GM15510 (cell line): ENCODE data around the gene COX7A2.

Experiments used
- POLR2A ChIP-seq: IDR thresholded peaks from 3 replicates; pipeline ENCODE4 v1.6.1; 2011; ENCODE audit warnings: borderline replicate concordance; ENCODE audit not compliant: insufficient read length; ENCODE audit errors: extremely low read depth

COX7A2 gene

DNA sequence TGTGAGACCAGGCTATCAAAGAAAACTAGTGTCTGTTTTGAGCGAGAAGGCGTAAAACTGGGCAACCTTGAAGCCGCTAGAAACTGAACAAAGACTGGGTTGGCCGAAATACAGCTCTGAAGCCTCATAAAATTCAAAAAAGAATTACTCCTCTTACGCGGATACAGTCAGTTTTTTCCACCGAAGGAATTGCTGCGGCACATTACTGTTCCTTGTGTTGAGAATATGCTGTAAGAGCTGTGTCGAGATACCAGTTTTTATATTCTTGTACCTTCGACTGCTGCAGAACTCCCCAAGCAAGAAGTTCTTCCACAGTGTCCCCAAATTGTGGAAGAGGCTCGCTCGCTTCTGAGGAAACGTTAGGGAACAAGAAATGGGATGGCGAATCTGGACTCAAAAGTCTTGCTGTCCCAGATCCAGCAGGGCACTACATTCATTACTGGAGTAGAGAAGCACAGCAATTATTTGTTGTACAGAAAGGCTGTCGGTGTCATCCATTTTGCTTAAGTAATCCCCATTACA lies 523 bp upstream of the COX7A2 start:
- no peak for TF ChIP-seq POLR2A

DNA sequence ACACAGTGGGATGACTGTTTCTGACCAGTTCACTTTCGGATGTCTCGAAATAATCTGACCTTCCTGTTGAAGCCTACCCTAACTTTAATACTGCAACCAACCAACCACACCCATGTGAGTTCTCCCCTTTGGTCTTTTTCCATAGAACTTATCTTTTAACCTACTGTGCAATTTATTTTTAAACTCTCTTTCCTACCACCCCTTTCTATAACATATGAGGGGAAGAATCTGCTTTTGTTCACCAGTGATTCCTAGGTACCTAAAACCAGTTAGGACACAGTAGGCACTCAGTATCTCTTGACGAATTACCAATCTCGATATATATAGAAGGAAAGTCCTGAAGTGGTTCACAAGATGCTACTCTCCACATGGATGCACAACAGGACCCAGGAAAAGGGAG lies 7.0 kb downstream of the COX7A2 start:
- no peak for TF ChIP-seq POLR2A

DNA sequence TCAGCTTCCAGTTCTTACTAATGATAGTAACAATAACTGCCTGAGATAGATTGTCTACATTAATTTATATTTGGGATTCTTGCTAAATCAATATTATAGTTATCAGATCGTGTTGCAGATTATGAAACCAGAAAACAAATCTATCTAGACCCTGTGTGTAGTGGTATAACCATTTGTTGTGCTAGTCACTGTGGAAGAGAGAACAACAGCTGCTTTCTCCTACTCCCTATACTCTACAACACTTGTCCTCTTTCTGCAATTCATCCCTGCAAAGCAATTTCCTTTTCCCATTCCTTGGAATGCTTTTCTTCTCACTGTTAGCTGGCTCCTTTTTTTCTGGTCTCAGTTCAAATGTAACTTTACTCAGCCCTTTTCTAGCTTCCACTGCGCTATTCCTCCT lies 8.3 kb downstream of the COX7A2 start:
- no peak for TF ChIP-seq POLR2A

DNA sequence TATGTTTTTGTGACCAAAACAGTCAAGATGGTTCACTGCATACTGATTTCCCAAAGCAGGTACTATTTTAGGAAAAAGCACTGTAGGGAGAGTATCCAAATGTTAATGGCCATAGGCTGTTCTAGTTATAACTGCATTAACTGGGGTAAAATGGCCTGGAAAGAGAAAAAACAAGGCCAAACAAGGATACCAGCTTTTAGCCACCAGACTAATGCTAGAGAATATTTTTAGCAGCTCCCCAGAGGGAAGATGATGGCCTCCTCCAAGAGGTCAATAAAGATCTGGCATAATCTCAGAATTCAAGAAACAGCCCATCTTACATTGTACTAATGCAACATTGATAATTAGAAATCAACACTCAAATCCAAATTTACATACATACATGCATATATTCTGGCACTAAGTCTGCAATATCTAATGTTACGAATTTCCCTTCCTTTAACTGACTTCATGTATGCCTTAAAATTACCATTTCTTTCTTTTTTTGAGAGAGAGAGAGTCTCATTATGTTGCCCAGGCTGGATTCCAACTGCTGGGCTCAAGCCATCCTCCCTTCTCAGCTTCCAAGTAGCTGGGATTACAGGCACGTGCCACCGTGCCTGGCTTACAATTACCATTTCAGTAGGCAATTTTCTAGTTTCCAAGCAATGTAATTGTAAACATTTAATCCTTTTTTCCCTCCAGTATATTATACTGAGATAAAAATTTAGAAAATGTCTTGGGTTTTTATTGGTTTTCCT lies 9.3 kb downstream of the COX7A2 start:
- TF ChIP-seq POLR2A, result no peak

DNA sequence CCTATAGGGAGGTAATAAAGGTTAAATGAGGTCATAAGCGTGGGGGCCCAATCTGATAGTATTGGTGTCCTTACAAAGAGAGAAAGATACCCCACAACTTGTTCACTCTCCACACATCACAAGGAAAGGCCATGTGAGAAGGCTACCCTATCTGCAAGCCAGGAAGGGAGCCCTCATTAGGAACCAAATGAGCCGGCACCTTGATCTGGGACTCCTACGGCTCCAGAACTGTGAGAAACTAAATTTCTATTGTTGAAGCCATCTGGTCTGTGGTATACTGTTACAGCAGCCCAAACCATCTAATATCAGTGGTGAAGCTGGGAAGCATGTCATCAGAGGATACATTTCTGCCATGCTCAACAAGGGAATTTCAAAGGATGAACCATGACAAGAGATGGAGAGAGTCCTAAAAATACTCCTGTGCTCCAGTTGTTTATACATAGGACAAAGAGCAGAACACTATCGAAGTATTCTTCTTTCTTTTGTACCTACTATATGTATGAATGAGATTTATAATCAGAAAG lies 10.4 kb downstream of the COX7A2 start:
- no peak for TF ChIP-seq POLR2A

DNA sequence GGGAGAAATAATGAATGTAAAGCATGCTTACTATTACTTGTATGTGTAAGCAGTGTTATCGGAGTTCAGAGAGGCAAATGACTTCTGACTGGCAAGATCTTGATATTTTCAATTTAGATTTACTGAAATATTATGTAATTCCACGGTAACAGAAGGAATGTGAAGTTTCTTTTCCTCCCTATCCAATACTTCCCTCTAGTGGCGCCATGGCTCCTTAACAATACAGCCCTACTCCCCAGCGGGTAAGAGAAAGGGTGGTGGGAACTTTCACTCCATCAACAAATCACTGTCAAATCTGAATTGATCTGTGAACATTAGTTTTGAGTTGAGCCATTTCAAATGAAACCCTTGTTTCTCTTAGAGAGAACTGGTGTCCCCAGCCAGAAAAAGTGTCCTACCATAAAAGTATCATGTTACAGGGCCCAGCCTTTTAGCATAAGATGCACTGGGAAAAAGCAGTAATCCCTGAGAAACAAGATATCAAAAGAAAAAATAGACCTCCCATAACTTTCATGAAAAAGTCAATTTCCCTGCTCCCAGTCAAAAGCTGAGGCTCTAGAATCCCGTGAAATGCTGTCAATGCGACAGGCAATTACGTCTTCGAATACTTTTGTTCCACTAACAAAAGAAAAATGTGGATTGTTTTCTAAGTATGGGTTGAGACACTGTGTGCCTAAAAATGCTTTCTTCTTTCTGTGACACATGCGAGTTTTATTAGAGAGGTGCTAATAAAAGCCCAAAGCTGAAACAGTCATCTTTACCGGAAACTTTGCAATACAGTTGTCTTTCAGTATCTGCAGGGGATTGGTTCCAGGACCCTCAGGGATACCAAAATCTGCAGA lies 12.9 kb downstream of the COX7A2 start:
- no peak for TF ChIP-seq POLR2A

DNA sequence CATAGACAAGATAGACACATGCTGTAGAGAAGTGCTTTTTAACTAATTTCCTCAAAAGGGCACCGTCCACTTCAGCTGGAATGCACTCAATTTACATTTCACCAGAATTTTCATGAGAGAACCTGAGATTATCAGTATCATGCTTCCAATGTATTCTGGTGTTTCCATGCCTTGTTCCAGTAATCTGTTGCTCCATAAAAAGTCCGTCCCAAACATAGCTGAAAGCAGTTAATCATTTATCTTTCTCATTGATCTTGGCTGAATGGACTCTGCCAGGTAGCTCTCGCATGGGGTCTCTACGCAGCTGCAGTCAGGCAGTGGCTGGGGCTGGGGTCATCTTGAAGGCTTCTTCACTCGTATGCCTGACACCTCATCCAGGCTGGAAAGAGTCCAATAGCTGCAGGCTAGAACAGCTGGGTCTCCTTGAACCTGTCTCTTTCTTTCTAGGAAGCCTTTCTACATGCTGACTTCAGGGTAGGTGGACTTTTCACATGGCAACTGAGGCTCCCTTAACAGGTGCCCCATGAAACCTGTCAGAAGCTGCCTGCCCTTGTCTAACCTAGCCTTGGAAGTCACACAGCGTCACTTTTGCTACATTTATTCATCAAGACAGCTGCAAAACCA lies 19.2 kb downstream of the COX7A2 start:
- TF ChIP-seq POLR2A, result no peak

DNA sequence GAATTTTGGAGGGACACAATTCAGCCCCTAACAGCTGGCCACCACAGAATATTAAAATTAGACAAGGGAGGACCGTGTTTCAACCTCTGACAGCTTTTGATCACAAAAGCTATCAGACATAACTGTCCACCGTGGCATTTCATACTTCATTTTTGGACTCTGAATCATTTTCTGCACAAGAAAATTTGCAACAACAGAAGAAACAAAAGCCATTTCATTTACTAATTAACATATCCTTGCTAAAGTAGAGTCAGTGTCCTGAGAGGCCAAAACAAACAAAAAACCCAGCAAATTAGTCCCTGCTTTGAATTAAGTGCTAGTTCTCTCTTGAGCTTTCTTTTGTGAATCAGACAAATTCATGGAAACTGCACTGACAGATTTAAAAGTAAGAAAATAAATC lies 20.2 kb downstream of the COX7A2 start:
- TF ChIP-seq POLR2A, result no peak

DNA sequence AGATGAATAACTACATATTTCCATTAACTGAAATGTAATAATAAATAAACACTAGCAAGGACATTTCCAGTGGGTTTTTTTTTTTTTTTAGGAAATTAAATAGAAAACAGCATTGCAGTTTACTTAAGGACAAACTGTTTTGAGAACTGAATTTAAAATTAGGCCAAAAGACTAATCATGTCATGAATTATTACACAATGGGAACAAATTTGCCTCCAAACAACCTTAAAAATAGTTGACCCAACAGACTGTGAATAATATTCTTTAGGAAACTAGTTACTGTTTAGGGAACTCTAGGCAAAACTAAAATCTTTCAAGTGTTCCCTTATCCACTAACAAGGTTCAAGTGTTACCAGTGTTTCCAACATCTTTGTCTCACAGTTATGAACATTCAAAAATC lies 21.3 kb downstream of the COX7A2 start:
- no peak for TF ChIP-seq POLR2A

DNA sequence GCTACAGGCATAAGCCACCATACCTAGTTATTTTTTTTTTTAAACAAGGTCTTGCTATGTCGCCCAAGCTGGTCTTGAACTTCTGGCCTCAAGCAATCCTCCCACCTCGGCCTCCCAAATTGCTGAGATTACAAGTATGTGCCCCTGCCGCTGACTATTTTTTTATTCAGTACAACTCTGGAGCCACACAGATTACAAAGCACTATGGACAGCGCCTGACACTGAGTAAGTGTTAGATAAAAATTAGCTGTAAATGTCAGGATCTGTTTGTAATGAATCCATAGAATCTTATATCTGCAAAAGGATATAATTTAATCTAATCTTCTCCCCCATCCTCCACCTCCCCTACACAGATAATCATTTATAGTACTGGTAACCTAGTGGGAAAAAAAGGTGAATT lies 22.5 kb downstream of the COX7A2 start:
- TF ChIP-seq POLR2A, result no peak

DNA sequence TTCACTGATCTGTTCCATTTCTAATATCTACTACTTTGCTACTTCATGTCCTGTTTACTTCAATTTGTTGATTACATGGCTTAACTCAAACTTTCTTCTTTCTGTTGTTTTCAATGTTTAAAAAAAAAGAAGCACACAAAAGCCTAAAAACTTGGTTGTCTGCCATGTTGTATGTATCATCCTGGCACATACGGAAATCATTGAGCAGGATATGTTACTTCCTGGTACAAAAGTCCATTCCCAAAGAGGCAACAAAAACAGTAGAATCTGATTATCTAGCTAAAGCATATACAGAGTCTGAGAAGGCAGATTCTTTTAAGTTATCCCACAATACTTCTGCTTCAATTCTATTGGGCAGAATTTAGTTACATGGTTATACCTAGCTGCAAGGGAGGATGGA lies 23.2 kb downstream of the COX7A2 start:
- TF ChIP-seq POLR2A, result no peak

DNA sequence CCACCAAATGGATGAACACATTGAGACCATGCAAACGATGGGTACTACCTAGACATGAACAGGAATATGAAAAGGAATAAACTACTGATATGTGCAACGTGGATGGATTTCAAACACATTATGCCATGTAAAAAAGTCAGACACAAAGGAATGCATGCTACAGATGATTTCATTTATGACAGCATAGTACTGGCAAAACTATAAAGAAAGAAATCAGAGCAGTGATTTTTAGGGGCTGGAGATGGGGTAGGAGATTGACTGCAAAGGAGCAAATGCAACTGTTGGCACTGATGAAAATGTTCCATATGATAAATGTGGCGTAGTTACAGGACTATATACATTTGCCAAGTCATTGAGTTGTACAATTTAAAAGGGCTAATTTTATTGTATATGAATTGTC lies 24.3 kb downstream of the COX7A2 start:
- no peak for TF ChIP-seq POLR2A

DNA sequence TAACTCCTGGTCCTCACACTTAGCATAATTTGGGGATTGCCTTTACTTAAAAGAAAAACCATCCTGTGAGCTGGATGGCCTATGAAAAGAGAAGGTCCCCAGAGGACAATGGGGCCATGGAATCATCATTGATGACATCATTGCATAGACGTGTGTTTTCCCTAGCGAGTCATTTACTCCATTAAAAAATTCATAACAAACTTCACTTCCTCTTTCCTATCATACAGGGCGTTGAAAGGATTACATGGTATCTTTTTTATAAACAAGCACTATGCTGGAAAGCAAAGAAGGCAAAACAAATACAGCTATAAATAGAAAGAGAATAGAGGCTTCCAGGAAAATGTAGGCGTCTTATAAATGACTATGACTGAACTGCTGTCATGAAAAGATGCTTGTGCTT lies 26.4 kb downstream of the COX7A2 start:
- no peak for TF ChIP-seq POLR2A

DNA sequence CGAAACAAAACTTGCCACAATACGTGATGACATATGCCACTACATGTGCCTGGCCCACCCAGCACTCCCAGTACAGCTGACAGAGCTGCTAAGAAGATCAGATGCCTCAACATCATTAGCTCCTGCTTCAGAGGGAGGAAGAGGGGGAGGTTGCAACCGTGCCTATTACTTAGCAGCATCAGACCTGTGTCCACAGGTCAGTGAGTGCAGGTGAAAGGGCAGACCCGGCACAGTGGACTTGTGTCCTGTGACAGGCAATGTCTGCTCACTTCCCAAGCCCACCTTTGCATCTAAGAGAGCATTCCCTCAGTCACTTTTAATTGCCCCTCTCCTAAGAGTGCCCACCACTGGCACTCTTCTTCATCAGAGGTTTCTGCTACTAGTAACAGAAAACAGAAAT lies 28.3 kb downstream of the COX7A2 start:
- TF ChIP-seq POLR2A, result no peak

DNA sequence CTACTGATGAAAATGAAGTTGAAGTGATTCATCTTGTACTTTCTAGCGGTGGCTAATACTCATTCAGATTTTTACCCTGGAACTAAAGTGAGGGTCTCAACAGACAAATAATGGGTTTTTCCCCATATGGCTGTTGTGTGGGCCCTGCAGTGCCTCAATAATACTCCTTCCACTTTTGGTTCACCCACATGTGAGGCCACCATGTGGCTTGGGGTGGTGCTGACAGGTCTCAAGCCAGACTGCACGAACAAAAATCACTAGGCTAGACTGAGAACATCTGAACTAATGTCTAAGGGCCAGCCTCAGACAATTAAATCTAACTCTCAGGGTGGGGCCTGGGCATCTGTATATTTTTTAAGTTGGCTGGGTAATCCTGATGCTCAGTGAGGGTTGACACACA lies 29.9 kb downstream of the COX7A2 start:
- TF ChIP-seq POLR2A, result no peak
